Breast epithelium (tissue), 3 donors: ENCODE measurements around the gene RALGAPA1.

Experiments
- POLR2A ChIP-seq: fragments of 450-650 bp; IDR thresholded peaks from one replicate; pipeline ENCODE4 v1.6.1; 2016; ENCODE audit warnings: antibody characterized with exemption, mild to moderate bottlenecking, moderate library complexity
- POLR2AphosphoS5 ChIP-seq, 3 donors: sonication (generic); formaldehyde crosslinking; IDR thresholded peaks; one replicate each; pipeline ENCODE4 v1.6.1; 2017; ENCODE audit warnings: antibody characterized with exemption in 3 of 3
- TF ChIP-seq, protein P1 (sequence below), 3 donors: fragments of 450-650 bp; IDR thresholded peaks; one replicate each; pipeline ENCODE4 v1.5.1; 2016 to 2017; ENCODE audit warnings: antibody characterized with exemption in 3 of 3, mild to moderate bottlenecking in 3 of 3, moderate library complexity in 3 of 3

- TF ChIP-seq, protein P1, sequence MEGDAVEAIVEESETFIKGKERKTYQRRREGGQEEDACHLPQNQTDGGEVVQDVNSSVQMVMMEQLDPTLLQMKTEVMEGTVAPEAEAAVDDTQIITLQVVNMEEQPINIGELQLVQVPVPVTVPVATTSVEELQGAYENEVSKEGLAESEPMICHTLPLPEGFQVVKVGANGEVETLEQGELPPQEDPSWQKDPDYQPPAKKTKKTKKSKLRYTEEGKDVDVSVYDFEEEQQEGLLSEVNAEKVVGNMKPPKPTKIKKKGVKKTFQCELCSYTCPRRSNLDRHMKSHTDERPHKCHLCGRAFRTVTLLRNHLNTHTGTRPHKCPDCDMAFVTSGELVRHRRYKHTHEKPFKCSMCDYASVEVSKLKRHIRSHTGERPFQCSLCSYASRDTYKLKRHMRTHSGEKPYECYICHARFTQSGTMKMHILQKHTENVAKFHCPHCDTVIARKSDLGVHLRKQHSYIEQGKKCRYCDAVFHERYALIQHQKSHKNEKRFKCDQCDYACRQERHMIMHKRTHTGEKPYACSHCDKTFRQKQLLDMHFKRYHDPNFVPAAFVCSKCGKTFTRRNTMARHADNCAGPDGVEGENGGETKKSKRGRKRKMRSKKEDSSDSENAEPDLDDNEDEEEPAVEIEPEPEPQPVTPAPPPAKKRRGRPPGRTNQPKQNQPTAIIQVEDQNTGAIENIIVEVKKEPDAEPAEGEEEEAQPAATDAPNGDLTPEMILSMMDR (IDR thresholded peaks at IDR 0.05): no peak
- TF ChIP-seq POLR2A (no peak), POLR2AphosphoS5 (IDR thresholded peaks at IDR 0.05) (no peak)
Measured at GRCh38 chr14:35549551-35549950, 259.5 kb downstream of the RALGAPA1 start.
